Activated CD4-positive, CD25-positive, alpha-beta regulatory T cell treated with anti-CD3 and anti-CD28 coated beads, Interleukin-2, amount 50 U/mL, for 24 hours (primary cell): ENCODE measurements around the gene CAVIN4.

Experiments
- ATAC-seq, 2 donors: fragments of 150-1000 bp; cut with Tn5 transposase; one replicate each; pipeline ENCODE4 v1.10.0; 2021; ENCODE audit warnings: mild to moderate bottlenecking in 1 of 2, moderate library complexity in 1 of 2

The CAVIN4 gene

GRCh38 chr9:100591139-100591538, 13.3 kb downstream of the CAVIN4 start:
- ATAC-seq: no peak

GRCh38 chr9:100591639-100592412, 13.9 kb downstream of the CAVIN4 start:
- no peak for ATAC-seq

GRCh38 chr9:100595391-100596199, 17.7 kb downstream of the CAVIN4 start:
- ATAC-seq: peak in 1 of 2 donors; percentile 22

DNA sequence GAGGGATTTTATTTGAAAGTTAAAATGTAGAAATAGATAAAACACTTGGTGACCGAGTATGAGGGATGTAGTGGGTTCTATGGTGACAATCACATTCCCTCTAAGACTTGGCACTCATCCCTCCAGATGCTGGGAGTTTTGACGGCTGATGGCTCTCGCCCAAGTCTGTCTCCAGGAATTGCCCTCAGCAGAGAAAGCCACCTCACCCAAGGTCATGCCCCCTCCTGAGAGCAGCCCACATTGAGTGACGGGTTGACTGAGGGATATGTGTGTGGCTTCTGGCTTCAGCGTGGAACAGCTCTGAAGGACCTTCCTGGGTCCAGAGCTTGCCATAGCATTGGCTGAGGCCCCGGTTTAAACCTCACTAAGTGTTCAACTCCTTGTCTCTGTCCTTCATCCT, 19.4 kb downstream of the CAVIN4 start:
- ATAC-seq: no peak

DNA sequence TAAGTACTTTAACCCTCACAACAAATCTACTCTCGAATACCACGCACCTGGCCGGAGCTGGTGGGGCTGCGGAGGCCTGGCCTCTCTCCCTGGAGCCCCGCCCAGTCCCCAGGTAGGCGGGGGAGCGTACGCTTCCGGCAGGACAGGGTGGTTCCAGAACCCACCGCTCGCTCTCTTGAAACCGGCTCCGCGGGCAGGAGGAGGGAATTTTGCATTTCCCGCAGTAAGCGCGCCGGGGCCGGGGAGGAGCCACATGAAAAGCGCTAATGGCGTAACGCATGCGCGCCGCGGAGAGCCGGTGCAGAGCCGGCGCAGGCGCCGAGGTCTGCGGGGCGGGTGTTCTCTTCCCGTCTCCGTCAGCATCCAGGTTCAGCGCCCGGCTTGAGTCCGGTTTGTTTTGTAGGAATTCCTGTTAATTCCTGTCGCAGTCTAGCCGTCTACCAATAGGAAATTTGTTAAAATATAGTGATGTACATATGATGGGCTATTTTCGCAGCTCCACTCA, 20.8 kb downstream of the CAVIN4 start:
- ATAC-seq: peak; percentile 79 to 82

GRCh38 chr9:100600521-100601079, 22.7 kb downstream of the CAVIN4 start:
- ATAC-seq: no peak

DNA sequence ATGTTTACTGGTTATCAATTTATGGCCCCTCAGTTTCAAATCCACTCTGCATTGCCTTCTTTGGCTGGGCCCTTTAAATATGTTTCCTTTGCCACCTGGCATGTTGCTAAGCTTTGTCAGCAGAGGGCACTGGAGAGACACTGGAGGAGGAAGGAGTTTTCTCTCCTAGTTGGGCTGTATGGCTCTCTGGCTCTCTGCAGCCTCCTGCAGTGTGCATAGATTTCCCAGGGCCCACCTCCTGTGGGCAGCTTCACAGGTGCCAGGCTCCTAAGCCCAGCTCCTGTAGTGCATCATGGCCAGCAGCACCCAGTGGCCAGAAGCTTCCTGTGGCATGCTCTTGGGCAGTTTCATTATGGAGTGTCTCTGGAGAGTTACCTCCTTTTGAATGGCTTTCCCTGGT, 23.3 kb downstream of the CAVIN4 start:
- no peak for ATAC-seq

- no peak for ATAC-seq
Measured at GRCh38 chr9:100602342-100602801, 24.5 kb downstream of the CAVIN4 start.

DNA sequence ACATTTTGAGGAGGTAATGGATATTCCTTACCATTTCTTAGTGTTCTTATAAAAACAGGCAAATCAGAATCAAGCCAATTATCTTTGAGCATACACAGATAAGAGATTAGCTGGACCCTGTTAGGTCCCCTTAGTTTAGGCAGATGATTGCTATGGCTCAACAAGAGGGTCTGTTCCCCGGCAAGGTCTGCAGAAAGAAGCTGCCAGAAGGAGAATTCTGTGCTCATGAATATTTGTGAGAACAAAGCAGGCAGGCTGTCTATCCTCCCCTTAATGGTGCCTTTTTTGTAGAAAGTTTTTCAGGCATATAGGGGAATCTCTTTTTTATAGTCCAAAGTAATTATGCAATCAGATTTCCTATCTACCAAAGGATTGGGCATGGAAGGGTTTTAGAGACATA, 27.5 kb downstream of the CAVIN4 start:
- no peak for ATAC-seq

DNA sequence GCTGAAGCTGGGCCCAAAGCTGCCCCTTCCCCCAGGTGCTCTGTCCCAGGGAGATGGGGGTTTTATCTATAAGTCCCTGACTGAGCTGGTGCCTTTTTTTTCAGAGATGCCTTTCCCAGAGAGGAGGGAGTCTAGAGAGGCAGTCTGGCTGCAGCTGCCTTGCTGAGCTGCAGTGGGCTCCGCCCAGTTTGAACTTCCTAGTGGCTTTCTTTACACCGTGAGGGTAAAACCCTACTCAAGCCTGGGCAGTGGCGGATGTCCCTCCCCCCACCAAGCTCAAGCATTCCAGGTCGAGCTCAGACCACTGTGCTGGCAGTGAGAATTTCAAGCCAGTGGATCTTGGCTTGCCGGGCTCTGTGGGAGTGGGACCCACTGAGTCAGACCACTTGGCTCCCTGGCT, 41.3 kb downstream of the CAVIN4 start:
- ATAC-seq: no peak

- no peak for ATAC-seq
Measured at GRCh38 chr9:100619665-100620064, 41.8 kb downstream of the CAVIN4 start.

- no peak for ATAC-seq
Measured at GRCh38 chr9:100623969-100624368, 46.1 kb downstream of the CAVIN4 start.

GRCh38 chr9:100626949-100627348, 49.1 kb downstream of the CAVIN4 start:
- ATAC-seq: no peak

GRCh38 chr9:100637787-100638186, 59.9 kb downstream of the CAVIN4 start:
- no peak for ATAC-seq
